ENCODE measurements around the gene TCF7L1. TPM values are rescaled to one million over a fixed set of nuclear protein-coding genes. Genes with fewer than 3 reads are reported as not detected.

TCF7L1 gene
- total RNA-seq, 2 donors from 2014 or later: 8.3 to 8.8 TPM

DNA sequence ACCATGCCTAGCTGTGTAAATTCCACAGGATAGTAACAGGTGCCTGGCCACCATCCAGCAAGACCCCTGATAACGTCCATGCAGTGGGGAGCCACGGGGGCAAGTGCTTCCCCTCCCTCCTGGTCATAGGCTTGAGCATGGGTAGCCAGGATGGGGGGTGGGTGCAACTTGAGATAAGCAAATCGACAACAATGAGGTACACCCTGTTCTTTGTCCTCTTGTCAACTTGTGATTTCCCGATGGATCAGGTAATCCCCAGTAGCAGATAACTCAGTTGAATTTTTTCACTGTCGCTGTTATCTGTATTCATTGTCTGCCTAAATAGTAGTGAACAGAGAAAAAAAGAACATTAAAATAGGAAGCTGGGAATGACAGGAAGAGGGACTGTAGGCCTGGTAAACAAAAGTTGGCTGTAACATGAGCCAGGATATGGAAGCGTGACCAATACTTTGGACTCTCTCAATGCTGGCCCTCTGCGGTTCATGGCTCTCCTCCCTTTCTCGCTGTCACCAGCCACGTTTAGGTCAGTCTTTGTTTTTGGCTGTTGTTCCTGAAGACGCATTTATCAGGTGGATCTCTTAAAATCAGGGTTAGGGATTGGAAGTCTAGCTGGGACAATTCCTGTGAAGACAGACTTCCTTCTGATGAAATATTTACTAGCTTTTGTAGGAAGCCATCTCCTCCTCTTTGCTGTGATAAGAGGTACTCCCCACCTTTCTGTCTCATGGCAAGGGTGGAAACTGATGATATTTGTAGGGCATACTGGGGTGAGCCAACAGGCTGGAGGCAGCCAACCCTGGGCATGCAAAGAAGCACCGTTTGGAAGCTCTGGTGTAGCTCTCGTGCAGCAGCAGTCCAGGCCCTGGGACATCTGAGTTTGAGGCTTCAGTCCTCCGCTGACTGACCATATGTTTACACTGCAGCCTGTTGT lies 42.4 kb downstream of the TCF7L1 start:
- Histone ChIP-seq H3K27me3 (replicated peaks; ENCODE audit: insufficient read depth) (no peaks in the 10 kb centered on the region), H3K36me3 (no peaks in the 10 kb centered on the region), H3K9me3 (no peaks in the 10 kb centered on the region), H3K4me3 (no peak overlapping the region), H3K4me1 (ENCODE audit: control insufficient read depth in 1 of 2, low read depth in 2 of 2) (peaks cover 11 to 43% of the 10 kb centered on the region in 2 donors), H3K27ac (no peak overlapping the region)
- no peak for ATAC-seq (ENCODE audit: insufficient number of reproducible peaks, low FRiP score, low read depth)
- TF ChIP-seq, protein P1, sequence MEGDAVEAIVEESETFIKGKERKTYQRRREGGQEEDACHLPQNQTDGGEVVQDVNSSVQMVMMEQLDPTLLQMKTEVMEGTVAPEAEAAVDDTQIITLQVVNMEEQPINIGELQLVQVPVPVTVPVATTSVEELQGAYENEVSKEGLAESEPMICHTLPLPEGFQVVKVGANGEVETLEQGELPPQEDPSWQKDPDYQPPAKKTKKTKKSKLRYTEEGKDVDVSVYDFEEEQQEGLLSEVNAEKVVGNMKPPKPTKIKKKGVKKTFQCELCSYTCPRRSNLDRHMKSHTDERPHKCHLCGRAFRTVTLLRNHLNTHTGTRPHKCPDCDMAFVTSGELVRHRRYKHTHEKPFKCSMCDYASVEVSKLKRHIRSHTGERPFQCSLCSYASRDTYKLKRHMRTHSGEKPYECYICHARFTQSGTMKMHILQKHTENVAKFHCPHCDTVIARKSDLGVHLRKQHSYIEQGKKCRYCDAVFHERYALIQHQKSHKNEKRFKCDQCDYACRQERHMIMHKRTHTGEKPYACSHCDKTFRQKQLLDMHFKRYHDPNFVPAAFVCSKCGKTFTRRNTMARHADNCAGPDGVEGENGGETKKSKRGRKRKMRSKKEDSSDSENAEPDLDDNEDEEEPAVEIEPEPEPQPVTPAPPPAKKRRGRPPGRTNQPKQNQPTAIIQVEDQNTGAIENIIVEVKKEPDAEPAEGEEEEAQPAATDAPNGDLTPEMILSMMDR (IDR thresholded peaks at IDR 0.05): no peak
- no peak for DNase-seq (ENCODE audit: low spot score)

DNA sequence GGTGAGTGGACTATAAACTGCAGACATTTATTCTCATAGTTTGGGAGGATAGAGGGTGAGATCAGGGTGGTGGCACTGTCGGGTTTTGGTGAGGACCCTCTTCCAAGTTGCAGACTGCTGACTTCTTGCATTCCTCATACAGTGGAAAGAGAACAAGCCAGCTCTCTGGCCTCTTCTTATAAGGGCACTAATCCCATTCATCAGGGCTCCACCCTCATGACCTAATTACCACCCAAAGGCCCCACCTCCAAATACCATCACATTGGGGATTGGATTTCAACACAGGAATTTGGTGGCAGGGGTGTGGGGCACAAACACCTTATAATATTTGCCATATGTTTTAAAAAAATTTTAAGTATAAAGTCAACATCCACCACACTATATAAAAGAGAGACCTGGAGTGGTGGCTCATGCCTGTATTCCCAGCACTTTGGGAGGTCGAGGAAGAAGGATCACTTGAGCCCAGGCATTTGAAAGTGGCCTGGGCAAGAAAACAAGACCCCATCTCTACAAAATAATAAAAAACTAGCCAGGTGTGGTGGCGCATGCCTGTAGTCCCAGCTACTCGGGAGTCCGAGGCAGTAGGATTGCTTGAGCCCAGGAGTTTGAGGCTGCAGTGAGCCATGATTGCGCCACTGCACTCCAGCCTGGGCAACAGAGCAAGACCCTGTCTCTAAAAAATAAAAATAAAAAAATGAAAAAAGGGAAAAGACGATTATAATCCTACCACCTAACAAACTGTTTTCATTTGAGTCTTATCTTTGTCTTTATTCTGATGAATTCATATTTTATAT lies 44.0 kb downstream of the TCF7L1 start:
- Histone ChIP-seq H3K4me3 (no peak overlapping the region), H3K4me1 (ENCODE audit: control insufficient read depth in 1 of 2, low read depth in 2 of 2) (peaks cover 17 to 59% of the 10 kb centered on the region in 2 donors), H3K27ac (no peak overlapping the region), H3K36me3 (no peaks in the 10 kb centered on the region), H3K27me3 (replicated peaks; ENCODE audit: insufficient read depth) (no peaks in the 10 kb centered on the region), H3K9me3 (no peaks in the 10 kb centered on the region)
- ATAC-seq (ENCODE audit: insufficient number of reproducible peaks, low FRiP score, low read depth): no peak
- TF ChIP-seq, protein P1 (IDR thresholded peaks at IDR 0.05): no peak
- DNase-seq (ENCODE audit: low spot score): no peak

DNA sequence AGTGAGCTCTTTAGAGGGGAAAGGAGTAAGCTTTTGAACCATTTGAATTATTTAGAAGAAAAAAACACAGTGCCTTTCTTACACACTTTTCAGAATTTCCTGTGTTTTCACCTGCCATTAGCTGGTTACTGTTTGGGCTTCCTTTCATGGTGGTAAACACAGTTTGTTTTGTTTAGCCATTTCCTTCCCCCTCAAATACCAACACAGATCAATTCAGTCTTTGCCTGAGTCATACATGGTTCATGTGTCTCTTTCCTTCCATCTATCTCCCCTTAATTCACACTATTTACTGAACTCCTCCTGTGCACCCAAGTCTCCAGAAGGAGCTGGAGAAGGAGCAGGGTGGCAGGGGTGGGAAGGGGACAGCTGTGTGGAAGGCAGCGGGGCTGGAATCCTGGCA lies 45.0 kb downstream of the TCF7L1 start:
- Histone ChIP-seq H3K4me1 (ENCODE audit: control insufficient read depth in 1 of 2, low read depth in 2 of 2) (peaks cover 17 to 59% of the 10 kb centered on the region in 2 donors), H3K27me3 (replicated peaks; ENCODE audit: insufficient read depth) (no peaks in the 10 kb centered on the region), H3K9me3 (no peaks in the 10 kb centered on the region), H3K36me3 (no peaks in the 10 kb centered on the region), H3K27ac (no peak overlapping the region), H3K4me3 (no peak overlapping the region)
- ATAC-seq (ENCODE audit: insufficient number of reproducible peaks, low FRiP score, low read depth): no peak
- TF ChIP-seq, protein P1 (IDR thresholded peaks at IDR 0.05): no peak
- no peak for DNase-seq (ENCODE audit: low spot score)

DNA sequence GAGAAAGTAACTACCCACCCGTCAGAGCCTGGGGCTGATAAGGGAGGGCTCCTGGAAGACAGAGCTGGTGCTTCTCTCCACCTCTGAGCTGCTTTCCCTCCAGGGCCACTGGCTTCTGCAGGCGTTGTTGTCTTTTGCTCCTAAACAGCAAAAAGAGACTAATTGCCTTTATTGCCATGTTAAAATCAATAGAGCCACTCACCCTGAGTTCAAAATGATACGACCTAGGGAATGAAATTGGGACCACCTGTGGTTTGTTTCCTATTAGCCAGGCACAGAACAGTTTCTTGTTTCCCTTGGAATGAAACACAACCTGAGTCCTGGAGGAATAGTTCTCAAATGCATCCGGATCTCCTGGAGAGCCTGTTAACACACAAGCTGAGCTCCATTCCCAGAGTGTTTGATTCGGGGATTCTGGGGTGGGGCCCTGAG lies 45.8 kb downstream of the TCF7L1 start:
- Histone ChIP-seq H3K36me3 (no peaks in the 10 kb centered on the region), H3K4me3 (no peak overlapping the region), H3K9me3 (no peaks in the 10 kb centered on the region), H3K27me3 (replicated peaks; ENCODE audit: insufficient read depth) (no peaks in the 10 kb centered on the region), H3K4me1 (ENCODE audit: control insufficient read depth in 1 of 2, low read depth in 2 of 2) (peaks cover 17 to 53% of the 10 kb centered on the region in 2 donors), H3K27ac (no peak overlapping the region)
- TF ChIP-seq, protein P1 (IDR thresholded peaks at IDR 0.05): no peak
- DNase-seq (ENCODE audit: low spot score) (no peak), ATAC-seq (ENCODE audit: insufficient number of reproducible peaks, low FRiP score, low read depth) (no peak)

DNA sequence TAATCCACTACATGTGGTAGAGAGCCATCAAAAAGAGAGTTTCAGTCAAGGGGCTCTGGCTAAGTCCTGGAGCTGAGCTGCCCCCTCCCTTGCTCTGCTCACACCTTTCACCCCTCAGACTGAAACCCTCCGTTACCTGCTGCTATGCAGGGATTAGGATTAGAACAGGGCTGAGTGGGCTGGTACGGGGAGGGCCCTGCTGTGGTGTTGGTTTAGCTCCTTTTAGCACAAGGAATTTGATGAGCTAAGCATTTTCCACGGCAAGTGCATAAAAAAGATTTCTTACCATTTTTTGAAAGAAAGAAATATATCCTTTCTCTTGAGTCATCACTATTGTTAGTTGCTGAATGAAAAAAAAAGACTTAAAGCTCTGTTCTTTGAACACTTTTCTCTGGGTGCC lies 46.3 kb downstream of the TCF7L1 start:
- peaks cover 17 to 51% of the 10 kb centered on the region in 2 donors for H3K4me1 ChIP-seq (ENCODE audit: control insufficient read depth in 1 of 2, low read depth in 2 of 2)
- H3K27me3 ChIP-seq (replicated peaks; ENCODE audit: insufficient read depth): no peaks in the 10 kb centered on the region
- no peak overlapping the region for H3K27ac ChIP-seq
- no peaks in the 10 kb centered on the region for H3K36me3 ChIP-seq
- TF ChIP-seq, protein P1 (IDR thresholded peaks at IDR 0.05): no peak
- no peak overlapping the region for H3K4me3 ChIP-seq
- DNase-seq (ENCODE audit: low spot score) (no peak), ATAC-seq (ENCODE audit: insufficient number of reproducible peaks, low FRiP score, low read depth) (no peak)
- H3K9me3 ChIP-seq: no peaks in the 10 kb centered on the region
